ENCODE results near the gene LCORL. TPM values are rescaled to one million over a fixed set of nuclear protein-coding genes. Genes with fewer than 3 reads are reported as not detected.

Gene LCORL
- total RNA-seq, 1 experiment from 2014 or later, result 13.8 TPM

- POLR2A ChIA-PET (ENCODE audit: unreplicated experiment), result interaction anchor here (0.6 kb wide), 1 partner anchor 1896 kb away, joined by 7 read pairs; no protein-coding TSS in a partner anchor
Measured at GRCh38 chr4:17817027-17817426, 204.5 kb downstream of the LCORL start.

GRCh38 chr4:17816142-17816541, 205.4 kb downstream of the LCORL start:
- TF ChIP-seq EZH2 (IDR thresholded peaks at IDR 0.05; ENCODE audit: low read depth) (no peak), CTCF (conservative IDR thresholded peaks at IDR 0.05) (no peak)
- Histone ChIP-seq H3K9me2 (ENCODE audit: insufficient read depth) (no peaks in the 10 kb centered on the region), H2AFZ (no peak overlapping the region), H4K20me1 (ENCODE audit: insufficient read depth) (no peaks in the 10 kb centered on the region), H3K79me2 (ENCODE audit: low read depth) (peaks cover 65% of the 10 kb centered on the region), H3K27me3 (ENCODE audit: insufficient read depth, low read depth) (no peaks in the 10 kb centered on the region), H3F3A (ENCODE audit: insufficient read depth, low read depth) (no peaks in the 10 kb centered on the region), H3K4me1 (replicated peaks; ENCODE audit: insufficient read depth) (peaks cover 14% of the 10 kb centered on the region), H3K27ac (no peak overlapping the region), H3K9me3 (ENCODE audit: insufficient read depth, low read depth) (no peaks in the 10 kb centered on the region), H3K4me3 (no peak overlapping the region), H3K4me2 (no peak overlapping the region), H3K36me3 (ENCODE audit: low read depth) (no peaks in the 10 kb centered on the region)
- DNase-seq, result no peak
- BruUV-seq (replicated peaks), result no TSS peak
- ChIA-PET POLR2A (ENCODE audit: unreplicated experiment) (interaction anchor here (0.6 kb wide), 1 partner anchor 1895 kb away, joined by 7 read pairs; no protein-coding TSS in a partner anchor), CTCF (interaction anchor here (0.6 to 0.7 kb wide), 2 partner anchors 13 to 1154 kb away, joined by 3 to 5 read pairs; no protein-coding TSS in a partner anchor)
- intact Hi-C loops (cut with micrococcal nuclease; ENCODE audit: unreplicated experiment), result loop anchor here (2.0 to 10.0 kb wide), 3 partner anchors 241 to 777 kb away; partner anchors contain the start of gene LAP3

More at GRCh38 chr4:17817027-17817426, 204.5 kb downstream of the LCORL start:
- BruUV-seq (replicated peaks), result no TSS peak
- Histone ChIP-seq H3K79me2 (ENCODE audit: low read depth) (peaks cover 56% of the 10 kb centered on the region), H3K9me3 (ENCODE audit: insufficient read depth, low read depth) (no peaks in the 10 kb centered on the region), H3F3A (ENCODE audit: insufficient read depth, low read depth) (no peaks in the 10 kb centered on the region), H3K4me2 (no peak overlapping the region), H3K9me2 (ENCODE audit: insufficient read depth) (no peaks in the 10 kb centered on the region), H3K27ac (no peak overlapping the region), H3K27me3 (ENCODE audit: insufficient read depth, low read depth) (no peaks in the 10 kb centered on the region), H3K36me3 (ENCODE audit: low read depth) (no peaks in the 10 kb centered on the region), H2AFZ (no peak overlapping the region), H3K4me1 (replicated peaks; ENCODE audit: insufficient read depth) (peaks cover 14% of the 10 kb centered on the region), H4K20me1 (ENCODE audit: insufficient read depth) (no peaks in the 10 kb centered on the region), H3K4me3 (no peak overlapping the region)
- intact Hi-C loops (cut with micrococcal nuclease; ENCODE audit: unreplicated experiment), result loop anchor here (2.0 to 10.0 kb wide), 3 partner anchors 242 to 776 kb away; partner anchors contain the start of gene LAP3
- DNase-seq, result peak in 1 of 2 experiments; percentile 40
- peak; percentile 63 for TF ChIP-seq CTCF (conservative IDR thresholded peaks at IDR 0.05)
- TF ChIP-seq EZH2 (IDR thresholded peaks at IDR 0.05; ENCODE audit: low read depth), result no peak
- CTCF ChIA-PET, result interaction anchor here (0.6 kb wide), 1 partner anchor 155 kb away, joined by 4 read pairs; no protein-coding TSS in a partner anchor

GRCh38 chr4:17814140-17814539, 207.4 kb downstream of the LCORL start:
- no peaks in the 10 kb centered on the region for H3F3A ChIP-seq (ENCODE audit: insufficient read depth, low read depth)
- H3K4me2 ChIP-seq, result no peak overlapping the region
- H3K79me2 ChIP-seq (ENCODE audit: low read depth), result peaks cover 82% of the 10 kb centered on the region
- H4K20me1 ChIP-seq (ENCODE audit: insufficient read depth), result no peaks in the 10 kb centered on the region
- ChIA-PET POLR2A (ENCODE audit: unreplicated experiment) (interaction anchor here (0.5 to 0.7 kb wide), 3 partner anchors 11 to 601 kb away, joined by 3 to 7 read pairs (median 4); no protein-coding TSS in a partner anchor), CTCF (no interaction called here)
- H3K9me2 ChIP-seq (ENCODE audit: insufficient read depth), result no peaks in the 10 kb centered on the region
- H3K27ac ChIP-seq, result no peak overlapping the region
- no peak overlapping the region for H3K4me3 ChIP-seq
- DNase-seq, result no peak
- no peaks in the 10 kb centered on the region for H3K36me3 ChIP-seq (ENCODE audit: low read depth)
- H2AFZ ChIP-seq, result no peak overlapping the region
- TF ChIP-seq CTCF (conservative IDR thresholded peaks at IDR 0.05), result no peak
- no peak for TF ChIP-seq EZH2 (IDR thresholded peaks at IDR 0.05; ENCODE audit: low read depth)
- no TSS peak for BruUV-seq (replicated peaks)
- intact Hi-C loops (cut with micrococcal nuclease; ENCODE audit: unreplicated experiment), result loop anchor here (5.0 to 10.0 kb wide), 2 partner anchors 208 to 239 kb away; partner anchors contain the start of genes LAP3 and LCORL
- no peaks in the 10 kb centered on the region for H3K9me3 ChIP-seq (ENCODE audit: insufficient read depth, low read depth)
- peaks cover 15% of the 10 kb centered on the region for H3K4me1 ChIP-seq (replicated peaks; ENCODE audit: insufficient read depth)
- H3K27me3 ChIP-seq (ENCODE audit: insufficient read depth, low read depth), result no peaks in the 10 kb centered on the region

All from PC-9 (cell line).